ENCODE measurements around the gene MSMB.
"Not testable (repeated sequence)": the region's sequence is repeated elsewhere in the genome, so short reads cannot be mapped to it uniquely, and the experiment has no call there.

The MSMB gene

GRCh38 chr10:46046261-46046660 is at the start of gene MSMB:
MSMB (minus strand) TSS chr10:46046269; CDS start chr10:46046237, 32 bp downstream.
- H2AFZ ChIP-seq (ENCODE audit: low read depth, low read length, severe bottlenecking): no peak within 1 kb of the TSS
- no peaks in the 10 kb centered on the region for H3K9me2 ChIP-seq (replicated peaks; ENCODE audit: insufficient read depth, low read length)
- H3K9me3 ChIP-seq (ENCODE audit: insufficient read depth, low read length): no peaks in the 10 kb centered on the region
- H3K27ac ChIP-seq (ENCODE audit: low read depth, low read length): no peak within 1 kb of the TSS
- no peaks in the 10 kb centered on the region for H3K79me2 ChIP-seq (ENCODE audit: insufficient read depth, low read length)
- H3K27me3 ChIP-seq (ENCODE audit: low read length): no peaks in the 10 kb centered on the region
- no peak within 1 kb of the TSS for H3K4me2 ChIP-seq (ENCODE audit: low read depth, low read length, poor library complexity, severe bottlenecking)
- no peaks in the 10 kb centered on the region for H4K20me1 ChIP-seq (ENCODE audit: low read depth, low read length)
- H3F3A ChIP-seq (ENCODE audit: insufficient read depth): no peaks in the 10 kb centered on the region
- H3K4me3 ChIP-seq (ENCODE audit: insufficient read depth, low read length, poor library complexity, severe bottlenecking): no peak within 1 kb of the TSS
- TF ChIP-seq EZH2phosphoT487 (conservative IDR thresholded peaks at IDR 0.05; ENCODE audit: low read length) (no peak), CTCF (IDR thresholded peaks at IDR 0.05; ENCODE audit: insufficient read depth, low read length, poor library complexity, severe bottlenecking) (no peak)
- no peaks in the 10 kb centered on the region for H3K36me3 ChIP-seq (ENCODE audit: low read length)
- H3K9ac ChIP-seq (ENCODE audit: low read length): no peak within 1 kb of the TSS

- H3K4me3 ChIP-seq (ENCODE audit: insufficient read depth, low read length, poor library complexity, severe bottlenecking): no peak overlapping the region
- no peak overlapping the region for H2AFZ ChIP-seq (ENCODE audit: low read depth, low read length, severe bottlenecking)
- no peak overlapping the region for H3K4me2 ChIP-seq (ENCODE audit: low read depth, low read length, poor library complexity, severe bottlenecking)
- no peak for TF ChIP-seq CTCF (IDR thresholded peaks at IDR 0.05; ENCODE audit: insufficient read depth, low read length, poor library complexity, severe bottlenecking)
- no peak for TF ChIP-seq EZH2phosphoT487 (conservative IDR thresholded peaks at IDR 0.05; ENCODE audit: low read length)
- no peak overlapping the region for H3K27ac ChIP-seq (ENCODE audit: low read depth, low read length)
- no peaks in the 10 kb centered on the region for H3K9me2 ChIP-seq (replicated peaks; ENCODE audit: insufficient read depth, low read length)
- H3K79me2 ChIP-seq (ENCODE audit: insufficient read depth, low read length): no peaks in the 10 kb centered on the region
- no peaks in the 10 kb centered on the region for H3K9me3 ChIP-seq (ENCODE audit: insufficient read depth, low read length)
- no peaks in the 10 kb centered on the region for H3K36me3 ChIP-seq (ENCODE audit: low read length)
- H4K20me1 ChIP-seq (ENCODE audit: low read depth, low read length): no peaks in the 10 kb centered on the region
- H3F3A ChIP-seq (ENCODE audit: insufficient read depth): no peaks in the 10 kb centered on the region
- H3K27me3 ChIP-seq (ENCODE audit: low read length): no peaks in the 10 kb centered on the region
- H3K9ac ChIP-seq (ENCODE audit: low read length): no peak overlapping the region
These were observed 49.1 kb upstream of the MSMB start for GRCh38 chr10:46094931-46095750.

GRCh38 chr10:46094197-46094500 is 48.1 kb upstream of the MSMB start:
- no peaks in the 10 kb centered on the region for H4K20me1 ChIP-seq (ENCODE audit: low read depth, low read length)
- no peak for TF ChIP-seq CTCF (IDR thresholded peaks at IDR 0.05; ENCODE audit: insufficient read depth, low read length, poor library complexity, severe bottlenecking)
- TF ChIP-seq EZH2phosphoT487 (conservative IDR thresholded peaks at IDR 0.05; ENCODE audit: low read length): no peak
- no peaks in the 10 kb centered on the region for H3K79me2 ChIP-seq (ENCODE audit: insufficient read depth, low read length)
- no peak overlapping the region for H3K4me2 ChIP-seq (ENCODE audit: low read depth, low read length, poor library complexity, severe bottlenecking)
- H3K4me3 ChIP-seq (ENCODE audit: insufficient read depth, low read length, poor library complexity, severe bottlenecking): no peak overlapping the region
- no peaks in the 10 kb centered on the region for H3K9me2 ChIP-seq (replicated peaks; ENCODE audit: insufficient read depth, low read length)
- no peaks in the 10 kb centered on the region for H3F3A ChIP-seq (ENCODE audit: insufficient read depth)
- H3K27me3 ChIP-seq (ENCODE audit: low read length): no peaks in the 10 kb centered on the region
- H2AFZ ChIP-seq (ENCODE audit: low read depth, low read length, severe bottlenecking): no peak overlapping the region
- H3K36me3 ChIP-seq (ENCODE audit: low read length): no peaks in the 10 kb centered on the region
- H3K9ac ChIP-seq (ENCODE audit: low read length): no peak overlapping the region
- H3K9me3 ChIP-seq (ENCODE audit: insufficient read depth, low read length): no peaks in the 10 kb centered on the region
- H3K27ac ChIP-seq (ENCODE audit: low read depth, low read length): no peak overlapping the region

- not testable (repeated sequence) for H3K27ac ChIP-seq (ENCODE audit: low read depth, low read length); H3K9me3 ChIP-seq (ENCODE audit: insufficient read depth, low read length); H3K4me3 ChIP-seq (ENCODE audit: insufficient read depth, low read length, poor library complexity, severe bottlenecking); H3K9ac ChIP-seq (ENCODE audit: low read length); H3F3A ChIP-seq (ENCODE audit: insufficient read depth); H2AFZ ChIP-seq (ENCODE audit: low read depth, low read length, severe bottlenecking); H3K4me2 ChIP-seq (ENCODE audit: low read depth, low read length, poor library complexity, severe bottlenecking); H3K9me2 ChIP-seq (replicated peaks; ENCODE audit: insufficient read depth, low read length); H3K79me2 ChIP-seq (ENCODE audit: insufficient read depth, low read length); H4K20me1 ChIP-seq (ENCODE audit: low read depth, low read length); H3K27me3 ChIP-seq (ENCODE audit: low read length); H3K36me3 ChIP-seq (ENCODE audit: low read length)
These were observed 47.5 kb upstream of the MSMB start for GRCh38 chr10:46093316-46094196.

All from SU-DHL-6 (cell line).